ENCODE results near the gene OSTF1. TPM values are rescaled to one million over a fixed set of nuclear protein-coding genes. Genes with fewer than 3 reads are reported as not detected.

OSTF1 gene
- total RNA-seq, 1 donor from 2014 or later = 71.1 TPM

GRCh38 chr9:75111019-75111622 lies 22.8 kb downstream of the OSTF1 start:
- H3K4me3 ChIP-seq (ENCODE audit: low read depth, low read length) = no peak overlapping the region
- no peaks in the 10 kb centered on the region for H3K27me3 ChIP-seq (ENCODE audit: control insufficient read depth, insufficient read depth, low read length)
- H3K36me3 ChIP-seq (ENCODE audit: control insufficient read depth, insufficient read depth, low read length) = no peaks in the 10 kb centered on the region
- TF ChIP-seq CTCF (IDR thresholded peaks at IDR 0.05; ENCODE audit: insufficient read depth, low read length, severe bottlenecking) = no peak
- FAIRE-seq (peak; percentile 95), DNase-seq (ENCODE audit: low read depth) (peak; percentile 88)

- FAIRE-seq (peak; percentile 50), DNase-seq (ENCODE audit: low read depth) (no peak)
- TF ChIP-seq CTCF (IDR thresholded peaks at IDR 0.05; ENCODE audit: insufficient read depth, low read length, severe bottlenecking) = no peak
- no peaks in the 10 kb centered on the region for H3K27me3 ChIP-seq (ENCODE audit: control insufficient read depth, insufficient read depth, low read length)
- no peak overlapping the region for H3K4me3 ChIP-seq (ENCODE audit: low read depth, low read length)
- H3K36me3 ChIP-seq (ENCODE audit: control insufficient read depth, insufficient read depth, low read length) = peaks cover 2% of the 10 kb centered on the region
Measured at GRCh38 chr9:75112789-75113188, 24.5 kb downstream of the OSTF1 start.

GRCh38 chr9:75116306-75116705 lies 28.0 kb downstream of the OSTF1 start:
- DNase-seq (ENCODE audit: low read depth) (no peak), FAIRE-seq (no peak)
- no peaks in the 10 kb centered on the region for H3K27me3 ChIP-seq (ENCODE audit: control insufficient read depth, insufficient read depth, low read length)
- TF ChIP-seq CTCF (IDR thresholded peaks at IDR 0.05; ENCODE audit: insufficient read depth, low read length, severe bottlenecking) = no peak
- peaks cover 10% of the 10 kb centered on the region for H3K36me3 ChIP-seq (ENCODE audit: control insufficient read depth, insufficient read depth, low read length)
- no peak overlapping the region for H3K4me3 ChIP-seq (ENCODE audit: low read depth, low read length)

- FAIRE-seq (no peak), DNase-seq (ENCODE audit: low read depth) (no peak)
- TF ChIP-seq CTCF (IDR thresholded peaks at IDR 0.05; ENCODE audit: insufficient read depth, low read length, severe bottlenecking) = no peak
- H3K27me3 ChIP-seq (ENCODE audit: control insufficient read depth, insufficient read depth, low read length) = no peaks in the 10 kb centered on the region
- H3K36me3 ChIP-seq (ENCODE audit: control insufficient read depth, insufficient read depth, low read length) = peaks cover 15% of the 10 kb centered on the region
- no peak overlapping the region for H3K4me3 ChIP-seq (ENCODE audit: low read depth, low read length)
Measured at GRCh38 chr9:75117564-75117963, 29.2 kb downstream of the OSTF1 start.

GRCh38 chr9:75120686-75121085 lies 32.4 kb downstream of the OSTF1 start:
- no peak for DNase-seq (ENCODE audit: low read depth)
- TF ChIP-seq CTCF (IDR thresholded peaks at IDR 0.05; ENCODE audit: insufficient read depth, low read length, severe bottlenecking) = no peak
- no peak overlapping the region for H3K4me3 ChIP-seq (ENCODE audit: low read depth, low read length)
- H3K36me3 ChIP-seq (ENCODE audit: control insufficient read depth, insufficient read depth, low read length) = peaks cover 15% of the 10 kb centered on the region
- no peak for FAIRE-seq
- no peaks in the 10 kb centered on the region for H3K27me3 ChIP-seq (ENCODE audit: control insufficient read depth, insufficient read depth, low read length)

Measured in bronchial epithelial cell (primary cell).